ACC112 (cell line): ENCODE results near the gene ELP2.
A peak's percentile ranks its signal among the peaks of the same experiment; 100 is the strongest.
"Not testable (repeated sequence)": the region's sequence is repeated elsewhere in the genome, so short reads cannot be mapped to it uniquely, and the experiment has no call there.

Experiments used
- H2AFZ ChIP-seq: fragments of 200-600 bp; sonication (generic); one replicate; pipeline ENCODE4 v1.6.0; 2017; ENCODE audit warnings: antibody characterized with exemption, low read length; ENCODE audit not compliant: unreplicated experiment
- H3K27ac ChIP-seq: fragments of 200-600 bp; sonication (generic); 2 replicates; pipeline ENCODE4 v1.5.1; 2014; ENCODE audit warnings: low read depth, mild to moderate bottlenecking, antibody characterized with exemption, low read length, moderate library complexity
- H3K27me3 ChIP-seq: fragments of 200-600 bp; sonication (generic); 2 replicates; pipeline ENCODE4 v1.6.1; 2014; ENCODE audit warnings: mild to moderate bottlenecking, antibody characterized with exemption, low read length, moderate library complexity, mixed read lengths; ENCODE audit not compliant: insufficient read depth
- H3K36me3 ChIP-seq: fragments of 200-600 bp; sonication (generic); 2 replicates; pipeline ENCODE4 v1.6.1; 2016; ENCODE audit warnings: mild to moderate bottlenecking, antibody characterized with exemption, low read length, moderate library complexity, mixed read lengths; ENCODE audit not compliant: insufficient read depth
- H3K4me1 ChIP-seq: fragments of 200-600 bp; sonication (generic); one replicate; pipeline ENCODE4 v1.6.1; 2016; ENCODE audit warnings: low read length, mixed read lengths; ENCODE audit not compliant: insufficient read depth, unreplicated experiment, control insufficient read depth
- H3K4me3 ChIP-seq: fragments of 200-600 bp; sonication (generic); 2 replicates; pipeline ENCODE4 v1.5.1; 2014; ENCODE audit warnings: mild to moderate bottlenecking, low read depth, low read length
- H3K79me2 ChIP-seq: fragments of 200-600 bp; sonication (generic); one replicate; pipeline ENCODE4 v1.6.0; 2016; ENCODE audit warnings: low read length; ENCODE audit not compliant: control insufficient read depth, unreplicated experiment, insufficient read depth

ELP2 gene

GRCh38 chr18:36199691-36200295 lies 70.1 kb downstream of the ELP2 start:
- Histone ChIP-seq H2AFZ (no peak overlapping the region), H3K27me3 (no peaks in the 10 kb centered on the region), H3K36me3 (0 out of 2 replicates have a peak, but pooled peaks cover 3% of the 10 kb centered on the region), H3K4me1 (no peaks in the 10 kb centered on the region), H3K79me2 (no peaks in the 10 kb centered on the region), H3K27ac (no peak overlapping the region), H3K4me3 (no peak overlapping the region)

- H3K27me3 ChIP-seq: no peaks in the 10 kb centered on the region
- no peaks in the 10 kb centered on the region for H3K79me2 ChIP-seq
- H3K27ac ChIP-seq: no peak overlapping the region
- 0 out of 2 replicates have a peak, but pooled peaks cover 3% of the 10 kb centered on the region for H3K36me3 ChIP-seq
- no peak overlapping the region for H2AFZ ChIP-seq
- no peaks in the 10 kb centered on the region for H3K4me1 ChIP-seq
- H3K4me3 ChIP-seq: no peak overlapping the region
Observed at GRCh38 chr18:36200354-36200771, 70.7 kb downstream of the ELP2 start.

DNA sequence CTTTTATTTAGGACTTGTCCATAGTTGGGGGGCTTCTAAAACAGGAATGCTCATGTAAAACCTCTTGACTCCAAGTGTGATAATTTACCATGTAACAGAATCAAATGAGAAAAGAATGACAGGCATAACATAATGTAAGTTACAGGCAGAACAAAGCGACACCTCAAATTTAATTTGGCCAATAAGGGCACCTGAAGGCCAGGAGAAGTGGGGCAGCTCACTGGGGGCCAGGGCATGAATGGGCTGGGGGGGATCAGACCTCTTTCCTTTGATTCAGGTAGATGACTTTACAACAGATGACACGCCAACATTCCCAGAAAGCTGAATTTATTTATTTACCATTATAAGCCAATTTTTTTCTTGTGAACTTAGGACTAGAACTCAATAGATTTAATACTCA lies 72.1 kb downstream of the ELP2 start:
- 0 out of 2 replicates have a peak, but pooled peaks cover 3% of the 10 kb centered on the region for H3K36me3 ChIP-seq
- no peak overlapping the region for H2AFZ ChIP-seq
- H3K4me3 ChIP-seq: no peak overlapping the region
- no peaks in the 10 kb centered on the region for H3K4me1 ChIP-seq
- H3K79me2 ChIP-seq: no peaks in the 10 kb centered on the region
- no peaks in the 10 kb centered on the region for H3K27me3 ChIP-seq
- H3K27ac ChIP-seq: no peak overlapping the region

GRCh38 chr18:36203360-36203895 lies 73.7 kb downstream of the ELP2 start:
- H3K27me3 ChIP-seq: no peaks in the 10 kb centered on the region
- peaks cover 11% of the 10 kb centered on the region; the same call in 1 of the 2 replicates for H3K36me3 ChIP-seq
- H3K27ac ChIP-seq: no peak overlapping the region
- H3K79me2 ChIP-seq: no peaks in the 10 kb centered on the region
- no peaks in the 10 kb centered on the region for H3K4me1 ChIP-seq
- no peak overlapping the region for H3K4me3 ChIP-seq
- H2AFZ ChIP-seq: no peak overlapping the region

DNA sequence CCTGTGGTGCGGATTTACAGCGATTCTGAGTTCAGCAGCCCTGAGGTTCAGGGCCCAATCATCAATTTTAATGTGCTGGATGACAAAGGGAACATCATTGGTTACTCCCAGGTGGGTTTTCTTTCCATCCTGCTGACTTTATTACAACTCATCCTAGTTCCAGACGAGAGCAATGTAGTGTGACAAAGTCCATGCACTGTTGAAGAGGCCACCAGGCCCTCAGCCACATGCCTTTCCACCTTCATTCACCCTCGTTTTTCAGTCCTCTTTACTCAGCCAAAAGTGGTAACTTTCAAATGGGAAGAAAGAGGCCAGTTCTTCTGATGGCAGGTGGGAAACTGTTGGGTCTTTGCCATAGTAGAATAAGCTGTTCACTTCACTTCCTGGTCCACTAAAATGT lies 75.5 kb downstream of the ELP2 start:
- Histone ChIP-seq H3K4me1 (no peaks in the 10 kb centered on the region), H2AFZ (no peak overlapping the region), H3K79me2 (no peaks in the 10 kb centered on the region), H3K27ac (no peak overlapping the region), H3K27me3 (no peaks in the 10 kb centered on the region), H3K36me3 (peaks cover 11% of the 10 kb centered on the region; the same call in 1 of the 2 replicates), H3K4me3 (no peak overlapping the region)

DNA sequence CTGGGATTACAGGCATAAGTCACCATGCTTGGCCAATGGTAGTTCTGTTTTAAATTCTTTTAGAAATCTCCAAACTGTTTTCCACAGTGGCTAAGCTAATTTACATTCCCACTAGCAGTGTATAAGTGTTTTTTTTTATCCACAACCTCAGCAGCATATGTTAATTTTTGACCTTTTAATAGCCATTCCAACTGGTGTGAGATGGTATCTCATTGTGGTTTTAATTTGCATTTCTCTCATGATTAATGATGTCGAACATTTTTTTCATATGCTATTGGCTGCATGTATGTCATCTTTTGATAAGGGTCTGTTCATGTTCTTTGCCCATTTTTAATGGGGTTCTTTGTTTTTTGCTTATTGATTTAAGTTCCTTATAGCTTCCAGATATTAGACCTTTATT lies 77.6 kb downstream of the ELP2 start:
- Histone ChIP-seq H3K4me3 (no peak overlapping the region), H2AFZ (no peak overlapping the region), H3K27ac (no peak overlapping the region), H3K27me3 (no peaks in the 10 kb centered on the region), H3K36me3 (peaks cover 11% of the 10 kb centered on the region; the same call in 1 of the 2 replicates), H3K79me2 (no peaks in the 10 kb centered on the region), H3K4me1 (peaks cover 14% of the 10 kb centered on the region)

DNA sequence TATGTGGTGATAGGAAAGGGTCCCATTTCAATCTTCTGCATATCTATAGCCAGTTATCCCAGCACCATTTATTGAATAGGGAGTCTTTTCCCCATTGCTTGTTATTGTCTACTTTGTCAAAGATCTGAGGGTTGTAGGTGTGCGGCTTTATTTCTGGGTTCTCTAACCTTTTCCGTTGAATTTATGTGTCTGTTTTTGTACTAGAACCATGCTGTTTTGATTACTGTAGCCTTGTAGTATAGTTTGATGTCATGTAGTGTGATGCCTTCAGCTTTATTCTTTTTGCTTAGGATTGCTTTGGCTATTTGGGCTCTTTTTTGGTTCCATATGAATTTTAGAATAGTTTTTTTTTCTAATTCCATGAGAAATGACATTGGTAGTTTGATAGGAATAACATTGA lies 78.3 kb downstream of the ELP2 start:
- not testable (repeated sequence) for H3K79me2 ChIP-seq, H3K27ac ChIP-seq, H3K4me3 ChIP-seq, H3K27me3 ChIP-seq, H2AFZ ChIP-seq
- Histone ChIP-seq H3K36me3 (peaks cover 11% of the 10 kb centered on the region; the same call in 1 of the 2 replicates), H3K4me1 (peaks cover 20% of the 10 kb centered on the region)

GRCh38 chr18:36211612-36212065 lies 81.9 kb downstream of the ELP2 start:
- peaks cover 20% of the 10 kb centered on the region for H3K4me1 ChIP-seq
- H3K27me3 ChIP-seq: no peaks in the 10 kb centered on the region
- H3K4me3 ChIP-seq: no peak overlapping the region
- peaks cover 8% of the 10 kb centered on the region; the same call in 1 of the 2 replicates for H3K36me3 ChIP-seq
- H3K79me2 ChIP-seq: no peaks in the 10 kb centered on the region
- H2AFZ ChIP-seq: no peak overlapping the region
- H3K27ac ChIP-seq: peak overlapping the region; percentile 40; the same call in 1 of the 2 replicates

DNA sequence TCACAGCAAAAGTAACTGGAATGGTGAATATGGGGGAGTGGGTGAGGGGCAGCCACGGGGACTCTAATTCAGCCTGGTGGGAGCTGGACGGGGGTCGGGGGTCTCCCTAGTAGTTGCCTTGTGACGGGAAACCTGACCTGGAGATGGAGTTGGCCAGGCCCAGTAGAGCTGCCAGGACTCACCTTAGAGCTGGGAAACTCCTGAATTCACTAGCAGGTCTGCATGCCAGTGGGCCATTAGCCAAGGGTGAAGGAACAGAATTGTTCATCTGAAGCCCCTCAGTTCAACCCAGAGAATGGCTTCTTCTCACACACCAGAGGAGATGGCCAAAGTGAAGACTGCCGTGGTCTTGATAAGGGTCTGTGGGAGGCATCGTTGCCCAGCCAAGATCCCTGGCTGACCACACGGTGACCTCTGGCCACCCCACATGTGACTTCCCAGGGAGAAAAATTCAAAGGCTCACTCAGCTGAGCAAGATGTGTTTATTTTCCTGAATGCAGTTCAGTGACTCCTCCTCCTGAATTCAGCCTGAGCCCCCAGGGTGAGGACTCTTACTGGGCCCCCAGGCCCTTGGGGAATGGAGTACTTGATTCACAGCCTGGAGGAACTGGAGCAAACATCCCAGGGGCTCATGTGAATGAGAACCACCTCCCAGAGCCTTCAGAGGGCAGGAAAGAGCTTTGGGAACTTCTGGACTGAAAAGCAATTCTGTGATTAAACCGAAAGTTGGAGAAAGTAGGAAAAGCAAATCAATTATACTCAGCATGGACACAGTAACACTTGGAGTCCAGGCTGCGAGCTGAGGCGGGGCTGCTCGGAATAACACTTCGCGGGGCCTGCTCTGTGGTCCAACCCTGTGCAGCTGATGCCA lies 82.8 kb downstream of the ELP2 start:
- Histone ChIP-seq H2AFZ (no peak overlapping the region), H3K36me3 (peaks cover 4% of the 10 kb centered on the region; the same call in 1 of the 2 replicates), H3K27me3 (no peaks in the 10 kb centered on the region), H3K79me2 (no peaks in the 10 kb centered on the region), H3K4me1 (peaks cover 20% of the 10 kb centered on the region), H3K4me3 (no peak overlapping the region), H3K27ac (peak overlapping the region; percentile 0; the same call in 1 of the 2 replicates)

DNA sequence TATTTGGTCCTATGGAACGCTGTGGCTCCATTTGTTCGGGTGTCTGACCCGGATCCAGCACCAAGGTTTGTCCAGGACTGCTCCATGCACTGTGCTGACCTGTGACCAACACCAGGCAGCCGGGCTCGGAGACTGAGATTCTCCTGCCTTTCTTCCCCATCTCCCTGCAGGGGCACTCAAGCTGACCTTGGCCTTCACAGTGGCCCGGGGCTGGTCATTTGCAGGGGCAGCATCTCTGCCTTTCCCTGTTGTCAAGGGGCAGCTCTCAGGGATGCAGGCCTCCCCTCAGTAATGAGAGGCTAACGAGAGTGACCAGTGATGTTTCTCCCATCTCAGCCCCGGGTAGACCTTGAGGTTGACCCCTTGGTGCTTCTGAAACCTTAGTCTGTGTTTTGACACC lies 85.1 kb downstream of the ELP2 start:
- H2AFZ ChIP-seq: no peak overlapping the region
- no peaks in the 10 kb centered on the region for H3K36me3 ChIP-seq
- H3K79me2 ChIP-seq: no peaks in the 10 kb centered on the region
- H3K27ac ChIP-seq: no peak overlapping the region
- no peak overlapping the region for H3K4me3 ChIP-seq
- no peaks in the 10 kb centered on the region for H3K27me3 ChIP-seq
- H3K4me1 ChIP-seq: peaks cover 20% of the 10 kb centered on the region
